H1 (cell line): ENCODE measurements around the gene SLC1A4. TPM values are rescaled to one million over a fixed set of nuclear protein-coding genes. Genes with fewer than 3 reads are reported as not detected.

Source experiments
- JUN ChIP-seq: IDR thresholded peaks from 2 replicates; pipeline ENCODE4 v1.6.1; 2011; ENCODE audit warnings: low read depth, mild to moderate bottlenecking, improper control_type of control experiment, low read length
- NANOG ChIP-seq: IDR thresholded peaks from 2 replicates; pipeline ENCODE4 v1.6.1; 2011; ENCODE audit warnings: low read length, low read depth, mild to moderate bottlenecking, inconsistent platforms; ENCODE audit not compliant: insufficient read depth, poor library complexity, severe bottlenecking
- SIX5 ChIP-seq: IDR thresholded peaks from 2 replicates; pipeline ENCODE4 v1.6.1; 2011; ENCODE audit warnings: mild to moderate bottlenecking, low read depth, low read length
- polyA plus RNA-seq, 7 experiments: library from polyadenylated mRNA; depleted of rRNA in 3 of 7; stranded (reverse) in 5 of 7; unstranded in 2 of 7; fragments of >200 nt in 5 of 7; fragments of 200-250 nt in 2 of 7; gene quantifications; 1 replicate in 5 of 7; 2 replicates in 1 of 7; 4 replicates in 1 of 7; pipeline versions ENCODE4 v1.2.1 to v1.2.3, GENCODE V29; 2011 to 2013; ENCODE audit warnings: missing spikeins in 2 of 7, mixed read lengths in 2 of 7
- total RNA-seq: library from RNA; stranded (reverse); fragmentation: NEBNext Ultra II Directional; extraction: Animal tissue kit (Norgen Biotek cat#: 25700); gene quantifications from 2 replicates; pipeline ENCODE4 v1.2.1, GENCODE V29; 2021
- TF ChIP-seq, protein P1 (sequence below): fragments of 300-600 bp; sonication (generic); IDR thresholded peaks from 2 replicates; pipeline ENCODE4 v1.7.1; 2012; ENCODE audit warnings: low read length, moderate library complexity, mild to moderate bottlenecking, inconsistent platforms; ENCODE audit not compliant: insufficient replicate concordance

The SLC1A4 gene
- total and polyA plus RNA-seq, 2 of the 8 experiments (the other 6 are each of a cell fraction or from before 2014, with no cell fraction given), result 0.44 to 0.86 TPM

- TF ChIP-seq, protein P1, sequence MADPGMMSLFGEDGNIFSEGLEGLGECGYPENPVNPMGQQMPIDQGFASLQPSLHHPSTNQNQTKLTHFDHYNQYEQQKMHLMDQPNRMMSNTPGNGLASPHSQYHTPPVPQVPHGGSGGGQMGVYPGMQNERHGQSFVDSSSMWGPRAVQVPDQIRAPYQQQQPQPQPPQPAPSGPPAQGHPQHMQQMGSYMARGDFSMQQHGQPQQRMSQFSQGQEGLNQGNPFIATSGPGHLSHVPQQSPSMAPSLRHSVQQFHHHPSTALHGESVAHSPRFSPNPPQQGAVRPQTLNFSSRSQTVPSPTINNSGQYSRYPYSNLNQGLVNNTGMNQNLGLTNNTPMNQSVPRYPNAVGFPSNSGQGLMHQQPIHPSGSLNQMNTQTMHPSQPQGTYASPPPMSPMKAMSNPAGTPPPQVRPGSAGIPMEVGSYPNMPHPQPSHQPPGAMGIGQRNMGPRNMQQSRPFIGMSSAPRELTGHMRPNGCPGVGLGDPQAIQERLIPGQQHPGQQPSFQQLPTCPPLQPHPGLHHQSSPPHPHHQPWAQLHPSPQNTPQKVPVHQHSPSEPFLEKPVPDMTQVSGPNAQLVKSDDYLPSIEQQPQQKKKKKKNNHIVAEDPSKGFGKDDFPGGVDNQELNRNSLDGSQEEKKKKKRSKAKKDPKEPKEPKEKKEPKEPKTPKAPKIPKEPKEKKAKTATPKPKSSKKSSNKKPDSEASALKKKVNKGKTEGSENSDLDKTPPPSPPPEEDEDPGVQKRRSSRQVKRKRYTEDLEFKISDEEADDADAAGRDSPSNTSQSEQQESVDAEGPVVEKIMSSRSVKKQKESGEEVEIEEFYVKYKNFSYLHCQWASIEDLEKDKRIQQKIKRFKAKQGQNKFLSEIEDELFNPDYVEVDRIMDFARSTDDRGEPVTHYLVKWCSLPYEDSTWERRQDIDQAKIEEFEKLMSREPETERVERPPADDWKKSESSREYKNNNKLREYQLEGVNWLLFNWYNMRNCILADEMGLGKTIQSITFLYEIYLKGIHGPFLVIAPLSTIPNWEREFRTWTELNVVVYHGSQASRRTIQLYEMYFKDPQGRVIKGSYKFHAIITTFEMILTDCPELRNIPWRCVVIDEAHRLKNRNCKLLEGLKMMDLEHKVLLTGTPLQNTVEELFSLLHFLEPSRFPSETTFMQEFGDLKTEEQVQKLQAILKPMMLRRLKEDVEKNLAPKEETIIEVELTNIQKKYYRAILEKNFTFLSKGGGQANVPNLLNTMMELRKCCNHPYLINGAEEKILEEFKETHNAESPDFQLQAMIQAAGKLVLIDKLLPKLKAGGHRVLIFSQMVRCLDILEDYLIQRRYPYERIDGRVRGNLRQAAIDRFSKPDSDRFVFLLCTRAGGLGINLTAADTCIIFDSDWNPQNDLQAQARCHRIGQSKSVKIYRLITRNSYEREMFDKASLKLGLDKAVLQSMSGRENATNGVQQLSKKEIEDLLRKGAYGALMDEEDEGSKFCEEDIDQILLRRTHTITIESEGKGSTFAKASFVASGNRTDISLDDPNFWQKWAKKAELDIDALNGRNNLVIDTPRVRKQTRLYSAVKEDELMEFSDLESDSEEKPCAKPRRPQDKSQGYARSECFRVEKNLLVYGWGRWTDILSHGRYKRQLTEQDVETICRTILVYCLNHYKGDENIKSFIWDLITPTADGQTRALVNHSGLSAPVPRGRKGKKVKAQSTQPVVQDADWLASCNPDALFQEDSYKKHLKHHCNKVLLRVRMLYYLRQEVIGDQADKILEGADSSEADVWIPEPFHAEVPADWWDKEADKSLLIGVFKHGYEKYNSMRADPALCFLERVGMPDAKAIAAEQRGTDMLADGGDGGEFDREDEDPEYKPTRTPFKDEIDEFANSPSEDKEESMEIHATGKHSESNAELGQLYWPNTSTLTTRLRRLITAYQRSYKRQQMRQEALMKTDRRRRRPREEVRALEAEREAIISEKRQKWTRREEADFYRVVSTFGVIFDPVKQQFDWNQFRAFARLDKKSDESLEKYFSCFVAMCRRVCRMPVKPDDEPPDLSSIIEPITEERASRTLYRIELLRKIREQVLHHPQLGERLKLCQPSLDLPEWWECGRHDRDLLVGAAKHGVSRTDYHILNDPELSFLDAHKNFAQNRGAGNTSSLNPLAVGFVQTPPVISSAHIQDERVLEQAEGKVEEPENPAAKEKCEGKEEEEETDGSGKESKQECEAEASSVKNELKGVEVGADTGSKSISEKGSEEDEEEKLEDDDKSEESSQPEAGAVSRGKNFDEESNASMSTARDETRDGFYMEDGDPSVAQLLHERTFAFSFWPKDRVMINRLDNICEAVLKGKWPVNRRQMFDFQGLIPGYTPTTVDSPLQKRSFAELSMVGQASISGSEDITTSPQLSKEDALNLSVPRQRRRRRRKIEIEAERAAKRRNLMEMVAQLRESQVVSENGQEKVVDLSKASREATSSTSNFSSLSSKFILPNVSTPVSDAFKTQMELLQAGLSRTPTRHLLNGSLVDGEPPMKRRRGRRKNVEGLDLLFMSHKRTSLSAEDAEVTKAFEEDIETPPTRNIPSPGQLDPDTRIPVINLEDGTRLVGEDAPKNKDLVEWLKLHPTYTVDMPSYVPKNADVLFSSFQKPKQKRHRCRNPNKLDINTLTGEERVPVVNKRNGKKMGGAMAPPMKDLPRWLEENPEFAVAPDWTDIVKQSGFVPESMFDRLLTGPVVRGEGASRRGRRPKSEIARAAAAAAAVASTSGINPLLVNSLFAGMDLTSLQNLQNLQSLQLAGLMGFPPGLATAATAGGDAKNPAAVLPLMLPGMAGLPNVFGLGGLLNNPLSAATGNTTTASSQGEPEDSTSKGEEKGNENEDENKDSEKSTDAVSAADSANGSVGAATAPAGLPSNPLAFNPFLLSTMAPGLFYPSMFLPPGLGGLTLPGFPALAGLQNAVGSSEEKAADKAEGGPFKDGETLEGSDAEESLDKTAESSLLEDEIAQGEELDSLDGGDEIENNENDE, result no peak
- TF ChIP-seq SIX5 (no peak), NANOG (no peak), JUN (no peak)
These were observed 36.4 kb upstream of the SLC1A4 start (continued) for GRCh38 chr2:64952511-64953482.
